ENCODE measurements around the gene WNT4. TPM values are rescaled to one million over a fixed set of nuclear protein-coding genes. Genes with fewer than 3 reads are reported as not detected.

Gene WNT4
- total and polyA plus RNA-seq, 2 of the 8 experiments (the other 6 are each of a cell fraction or from before 2014, with no cell fraction given) = 1.3 to 6.6 TPM

DNA sequence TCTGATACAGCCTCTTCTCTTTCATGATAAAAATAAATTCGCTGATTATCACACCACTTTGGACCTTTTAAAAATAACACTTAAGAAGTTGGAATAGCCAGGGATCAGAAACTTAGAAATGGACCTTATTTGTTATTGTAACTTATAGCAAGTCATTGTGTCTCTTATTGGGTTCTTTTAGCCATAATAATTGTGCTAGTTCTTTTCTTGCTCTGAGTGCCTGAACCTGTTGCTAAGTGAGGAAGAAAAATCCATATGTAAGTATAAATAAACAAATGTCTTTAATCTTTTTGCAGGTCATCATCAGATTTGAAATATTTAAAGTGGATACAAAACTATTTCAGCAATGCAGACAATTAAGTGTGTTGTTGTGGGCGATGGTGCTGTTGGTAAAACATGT lies 64.8 kb downstream of the WNT4 start:
- TF ChIP-seq GABPA (IDR thresholded peaks at IDR 0.05; ENCODE audit: borderline replicate concordance, insufficient read depth, low read length) (no peak), FOSL1 (IDR thresholded peaks at IDR 0.05; ENCODE audit: insufficient read depth, low read depth, low read length) (no peak), GTF2F1 (IDR thresholded peaks at IDR 0.05; ENCODE audit: borderline replicate concordance, low read depth, low read length) (no peak), BRCA1 (IDR thresholded peaks at IDR 0.05; ENCODE audit: low read depth, low read length) (no peak)
- Histone ChIP-seq H2BK5ac (ENCODE audit: low read depth, low read length) (no peak overlapping the region), H3K4me1 (replicated peaks in 1 of 4; ENCODE audit: control insufficient read depth in 3 of 4, insufficient read depth in 4 of 4, low read length in 3 of 4) (peaks cover 0 to 8% (median 1%) of the 10 kb centered on the region in 4 experiments; a peak in 4 of 7 replicates), H4K91ac (replicated peaks; ENCODE audit: insufficient read length, low read length) (no peak overlapping the region), H3K4me3 (ENCODE audit: extremely low read depth in 1 of 4, insufficient read depth in 2 of 4, low read depth in 3 of 4, low read length in 4 of 4) (no peak overlapping the region), H3K4me2 (ENCODE audit: insufficient read depth in 1 of 2, low read depth in 2 of 2, low read length in 2 of 2) (no peak overlapping the region), H3K56ac (replicated peaks; ENCODE audit: insufficient read length, low read depth, low read length) (no peak overlapping the region), H3K4ac (replicated peaks; ENCODE audit: insufficient read length, low read depth, low read length) (no peak overlapping the region), H3K9ac (replicated peaks in 1 of 4; ENCODE audit: extremely low read depth in 1 of 4, low read depth in 3 of 4, low read length in 3 of 4) (no peak overlapping the region), H3K79me2 (ENCODE audit: control insufficient read depth in 1 of 2, insufficient read depth in 2 of 2, low read length in 2 of 2) (peaks cover 6 to 76% of the 10 kb centered on the region in 2 experiments; a peak in 3 of 4 replicates), H2BK12ac (ENCODE audit: low read depth, low read length) (no peak overlapping the region), H3K36me3 (ENCODE audit: control insufficient read depth in 2 of 4, insufficient read depth in 4 of 4, low read length in 3 of 4) (peaks cover 0 to 19% (median 6%) of the 10 kb centered on the region in 4 experiments; a peak in 4 of 8 replicates), H3K27ac (ENCODE audit: low read depth, low read length) (no peak overlapping the region), H2AK5ac (ENCODE audit: low read depth, low read length) (no peak overlapping the region), H3K27me3 (replicated peaks in 1 of 4; ENCODE audit: control insufficient read depth in 3 of 4, extremely low read depth in 1 of 4, insufficient read depth in 3 of 4, low read length in 3 of 4) (no peaks in the 10 kb centered on the region), H2BK120ac (replicated peaks; ENCODE audit: low read depth, low read length) (no peak overlapping the region), H3K23ac (ENCODE audit: insufficient read length) (no peak overlapping the region), H2AFZ (ENCODE audit: low read length) (no peak overlapping the region), H4K20me1 (replicated peaks in 1 of 2; ENCODE audit: control insufficient read depth in 1 of 2, insufficient read depth in 2 of 2, low read length in 2 of 2) (peaks cover 5 to 14% of the 10 kb centered on the region in 2 experiments), H3K23me2 (ENCODE audit: low read depth, low read length) (no peaks in the 10 kb centered on the region), H3K18ac (ENCODE audit: extremely low read depth, low read length) (no peak overlapping the region), H4K5ac (ENCODE audit: insufficient read length, low read depth, low read length) (no peak overlapping the region), H4K8ac (ENCODE audit: extremely low read depth, insufficient read depth, low read length) (no peak overlapping the region), H2BK20ac (ENCODE audit: low read length) (no peak overlapping the region), H3K9me3 (ENCODE audit: insufficient read depth in 2 of 2, low read depth in 1 of 2, low read length in 1 of 2) (no peaks in the 10 kb centered on the region), H3K14ac (ENCODE audit: insufficient read length) (no peak overlapping the region), H2BK15ac (ENCODE audit: low read length) (no peak overlapping the region), H3K79me1 (ENCODE audit: low read depth, low read length) (no peaks in the 10 kb centered on the region)
- DNase-seq (ENCODE audit: low read depth in 1 of 2, low spot score in 2 of 2) (no peak), FAIRE-seq (peak; percentile 28)
- ChIA-PET CTCF (ENCODE audit: partially characterized antibody) (no interaction called here), POLR2A (ENCODE audit: partially characterized antibody) (interaction anchor here (0.6 kb wide), 1 partner anchor 427 kb away, joined by 3 read pairs; no protein-coding TSS in a partner anchor)
- 91% methylated on average over 2 of the region's 2 CpGs; no CpG with 5 or more reads in 1 of the 2 experiments for WGBS, 2 experiments (ENCODE audit: extremely low coverage in 1 of 2, insufficient coverage in 1 of 2, insufficient read length in 1 of 2, insufficient replicate concordance in 2 of 2, low coverage in 1 of 2, low lambda C conversion rate in 2 of 2, missing lambda C conversion rate in 1 of 2)
